Thyroid gland (tissue), 4 donors: ENCODE measurements around the gene HIPK3. TPM values are rescaled to one million over a fixed set of nuclear protein-coding genes. Genes with fewer than 3 reads are reported as not detected.

ENCODE experiments used
- DNase-seq, 2 donors: peaks; one replicate each; pipeline ENCODE4 v3.0.0-alpha.2; 2019
- H3K27ac ChIP-seq, 3 donors: fragments of 200-600 bp; sonication (generic); 1 replicate in 2 of 3; 2 replicates in 1 of 3; pipeline ENCODE4 v1.5.1; 2016 to 2019; ENCODE audit warnings: mild to moderate bottlenecking in 1 of 3, moderate library complexity in 1 of 3
- H3K27me3 ChIP-seq: fragments of 200-600 bp; sonication (generic); one replicate; pipeline ENCODE4 v1.5.1; 2019
- H3K36me3 ChIP-seq, 2 donors: fragments of 200-600 bp; sonication (generic); one replicate each; pipeline ENCODE4 v1.5.1; 2016 to 2019
- H3K4me1 ChIP-seq, 2 donors: fragments of 200-600 bp; sonication (generic); one replicate each; pipeline ENCODE4 v1.5.1; 2017 to 2019
- H3K4me3 ChIP-seq, 3 donors: fragments of 200-600 bp; sonication (generic); replicated peaks in 1 of 3; 1 replicate in 2 of 3; 2 replicates in 1 of 3; pipeline ENCODE4 v1.5.1; 2016; ENCODE audit warnings: mild to moderate bottlenecking in 1 of 3
- H3K9me3 ChIP-seq: fragments of 200-600 bp; sonication (generic); one replicate; pipeline ENCODE4 v1.5.1; 2017
- CTCF ChIP-seq, 6 experiments: fragments of 200-600 bp in 3 of 6; fragments of 450-650 bp in 3 of 6; sonication (generic) in 3 of 6; IDR thresholded peaks; one replicate each; pipeline ENCODE4 v1.5.1; 2016 to 2019; ENCODE audit warnings: antibody characterized with exemption in 6 of 6, mild to moderate bottlenecking in 2 of 6, inconsistent platforms in 1 of 6, moderate library complexity in 1 of 6
- POLR2A ChIP-seq, 2 donors: fragments of 450-650 bp; IDR thresholded peaks; one replicate each; pipeline ENCODE4 v1.6.1; 2017; ENCODE audit warnings: antibody characterized with exemption in 2 of 2, mild to moderate bottlenecking in 2 of 2, moderate library complexity in 1 of 2
- WGBS, 2 donors: methylation state at CpG; one replicate each; pipeline ENCODE4 v1.1.5; 2017; 5-methylcytosine and 5-hydroxymethylcytosine counted together
- intact Hi-C: fragments of 100-400 bp; cut with DNase I; formaldehyde crosslinking; loops from one replicate; pipeline ENCODE4 v1.15.1; 2023
- total RNA-seq, 4 donors: library from RNA; depleted of rRNA; stranded (reverse); fragments of >200 nt; gene quantifications; one replicate each; pipeline ENCODE4 v1.2.3, GENCODE V29; 2016

The HIPK3 gene
- 100 to 1,000 TPM; 156 to 377 (median 216) TPM for total RNA-seq

GRCh38 chr11:33257160-33257896, at the start of gene HIPK3:
TSS of gene HIPK3 (plus strand) at chr11:33257381.
- Histone ChIP-seq H3K27ac (peak within 1 kb of the TSS; percentile 99 to 100 (median 100)), H3K36me3 (no peaks in the 10 kb centered on the region), H3K9me3 (no peaks in the 10 kb centered on the region), H3K4me3 (peak within 1 kb of the TSS; percentile 90 to 92 (median 91)), H3K4me1 (peaks cover 17 to 28% of the 10 kb centered on the region in 2 donors), H3K27me3 (no peaks in the 10 kb centered on the region)
- DNase-seq, result peak; percentile 81 to 84
- intact Hi-C loops, result loop anchor here (5.0 kb wide), 1 partner anchor 90 kb away; no protein-coding TSS in a partner anchor
- TF ChIP-seq POLR2A (IDR thresholded peaks at IDR 0.05) (peak; percentile 82 to 96), CTCF (IDR thresholded peaks at IDR 0.05) (peak in 3 of 6 experiments; percentile 49 to 65 (median 55))
- WGBS, 2 donors, result 0% methylated on average over 2 to 6 of the region's 85 CpGs

GRCh38 chr11:33207408-33207985, 49.7 kb upstream of the HIPK3 start:
- no peak for DNase-seq
- H3K27ac ChIP-seq, result no peak overlapping the region
- no peaks in the 10 kb centered on the region for H3K27me3 ChIP-seq
- no peaks in the 10 kb centered on the region for H3K4me1 ChIP-seq
- intact Hi-C loops, result no loop called here
- no peaks in the 10 kb centered on the region for H3K36me3 ChIP-seq
- no peaks in the 10 kb centered on the region for H3K9me3 ChIP-seq
- no peak overlapping the region for H3K4me3 ChIP-seq
- WGBS, 2 donors, result 58 to 77% methylated on average over 4 of the region's 4 CpGs
- TF ChIP-seq POLR2A (IDR thresholded peaks at IDR 0.05), result no peak
- no peak for TF ChIP-seq CTCF (IDR thresholded peaks at IDR 0.05)

GRCh38 chr11:33208150-33208549, 49.0 kb upstream of the HIPK3 start:
- intact Hi-C loops, result no loop called here
- no peak for DNase-seq
- H3K4me3 ChIP-seq, result no peak overlapping the region
- H3K9me3 ChIP-seq, result no peaks in the 10 kb centered on the region
- no peaks in the 10 kb centered on the region for H3K27me3 ChIP-seq
- no peaks in the 10 kb centered on the region for H3K36me3 ChIP-seq
- no peak overlapping the region for H3K27ac ChIP-seq
- 98% methylated on average over 1 of the region's 1 CpG for WGBS, 2 donors
- no peaks in the 10 kb centered on the region for H3K4me1 ChIP-seq
- no peak for TF ChIP-seq CTCF (IDR thresholded peaks at IDR 0.05)
- TF ChIP-seq POLR2A (IDR thresholded peaks at IDR 0.05), result no peak

GRCh38 chr11:33211153-33211552, 46.0 kb upstream of the HIPK3 start:
- Histone ChIP-seq H3K4me3 (no peak overlapping the region), H3K27me3 (no peaks in the 10 kb centered on the region), H3K4me1 (no peaks in the 10 kb centered on the region), H3K36me3 (no peaks in the 10 kb centered on the region), H3K27ac (no peak overlapping the region), H3K9me3 (no peaks in the 10 kb centered on the region)
- TF ChIP-seq CTCF (IDR thresholded peaks at IDR 0.05) (no peak), POLR2A (IDR thresholded peaks at IDR 0.05) (no peak)
- DNase-seq, result no peak
- 88 to 89% methylated on average over 3 of the region's 3 CpGs for WGBS, 2 donors
- intact Hi-C loops, result no loop called here

- no peak overlapping the region for H3K4me3 ChIP-seq
- H3K27me3 ChIP-seq, result no peaks in the 10 kb centered on the region
- intact Hi-C loops, result no loop called here
- no peaks in the 10 kb centered on the region for H3K4me1 ChIP-seq
- H3K9me3 ChIP-seq, result no peaks in the 10 kb centered on the region
- H3K36me3 ChIP-seq, result no peaks in the 10 kb centered on the region
- no peak for DNase-seq
- TF ChIP-seq CTCF (IDR thresholded peaks at IDR 0.05) (no peak), POLR2A (IDR thresholded peaks at IDR 0.05) (no peak)
- H3K27ac ChIP-seq, result no peak overlapping the region
- WGBS, 2 donors, result 54 to 78% methylated on average over 5 of the region's 5 CpGs
Observed at GRCh38 chr11:33211580-33211979, 45.6 kb upstream of the HIPK3 start.
